AG09319 (cell line): ENCODE results near the gene ATP1B1.

ENCODE experiments used
- DNase-seq: peaks from one replicate; pipeline ENCODE4 v3.0.0-alpha.2; 2010; ENCODE audit warnings: low read depth; ENCODE audit errors: extremely low read depth
- CTCF ChIP-seq: IDR thresholded peaks from 2 replicates; pipeline ENCODE4 v1.5.1; 2011; ENCODE audit warnings: low read depth, mild to moderate bottlenecking, inconsistent platforms, low read length, moderate library complexity

The ATP1B1 gene

GRCh38 chr1:169117014-169117413 is 10.5 kb downstream of the ATP1B1 start:
- no peak for DNase-seq
- TF ChIP-seq CTCF = no peak

- no peak for DNase-seq
- no peak for TF ChIP-seq CTCF
Observed at GRCh38 chr1:169117599-169117998, 11.1 kb downstream of the ATP1B1 start.

GRCh38 chr1:169118227-169118626 is 11.7 kb downstream of the ATP1B1 start:
- TF ChIP-seq CTCF = no peak
- no peak for DNase-seq

GRCh38 chr1:169119405-169119804 is 12.9 kb downstream of the ATP1B1 start:
- TF ChIP-seq CTCF = no peak
- DNase-seq = no peak

- TF ChIP-seq CTCF = no peak
- DNase-seq = no peak
Observed at GRCh38 chr1:169120066-169120465, 13.6 kb downstream of the ATP1B1 start.

GRCh38 chr1:169121146-169121923 is 14.8 kb downstream of the ATP1B1 start:
- no peak for TF ChIP-seq CTCF
- DNase-seq = no peak

- no peak for DNase-seq
- TF ChIP-seq CTCF = no peak
Observed at GRCh38 chr1:169122976-169123375, 16.5 kb downstream of the ATP1B1 start.
